C4-2B (cell line): ENCODE results near the gene PNLDC1.

Experiments used
- CTCF ChIP-seq: fragments of 450-650 bp; conservative IDR thresholded peaks from 2 replicates; pipeline ENCODE4 v1.5.1; 2017; ENCODE audit warnings: mild to moderate bottlenecking
- ZFX ChIP-seq: fragments of 450-650 bp; IDR thresholded peaks from 2 replicates; pipeline ENCODE4 v1.6.1; 2017

DNA sequence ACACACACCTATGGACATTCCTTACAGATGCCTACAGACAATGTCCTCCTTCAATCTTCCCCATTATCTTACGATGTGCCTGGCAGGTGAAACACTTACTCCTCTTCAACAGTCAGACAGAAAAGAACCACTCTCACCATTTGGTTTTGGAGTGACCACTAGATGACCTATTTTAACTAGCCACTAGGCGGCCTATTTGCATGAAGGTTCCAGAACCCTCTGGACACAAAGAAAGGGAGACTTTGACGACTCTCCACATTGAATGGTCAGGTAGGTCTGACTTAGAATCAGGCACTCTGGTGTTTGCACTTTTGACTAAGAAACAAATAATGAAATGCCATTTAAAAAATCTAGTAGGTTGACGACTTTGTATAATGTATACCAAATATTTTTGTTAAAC is 42.0 kb downstream of the PNLDC1 start:
- TF ChIP-seq CTCF = peak; percentile 65
- no peak for TF ChIP-seq ZFX
